IMR-90 (cell line): ENCODE data around the gene RGS5. TPM values are rescaled to one million over a fixed set of nuclear protein-coding genes. Genes with fewer than 3 reads are reported as not detected.

Source experiments
- ATAC-seq: fragments of 200-7000 bp; cut with Tn5 transposase; 2 replicates; pipeline ENCODE4 v1.9.1; 2020; ENCODE audit warnings: low read depth, mild to moderate bottlenecking, moderate library complexity
- BruUV-seq: library from RNA; stranded (reverse); fragments of 400-500 nt; replicated peaks from 2 replicates; lab custom pipeline; 2021; lab: Mats Ljungman, UMichigan
- CTCF ChIA-PET: fragments of 300-600 bp; formaldehyde crosslinking; extraction: SDS; loops from one replicate; lab custom pipeline; 2021; ENCODE audit warnings: antibody characterized with exemption; lab: Yijun Ruan, JAX
- POLR2A ChIA-PET: fragments of 300-600 bp; sonication (Branson Sonifier 250); formaldehyde crosslinking; loops from one replicate; lab custom pipeline; 2022; ENCODE audit warnings: antibody characterized with exemption; ENCODE audit not compliant: unreplicated experiment; lab: Charles Lee
- DNase-seq: peaks from one replicate; pipeline ENCODE4 v3.0.0; 2013
- H2AFZ ChIP-seq: replicated peaks from 2 replicates; pipeline ENCODE3; 2013; ENCODE audit warnings: low read length, mild to moderate bottlenecking; ENCODE audit not compliant: poor library complexity
- H2AK5ac ChIP-seq: 2 replicates; pipeline ENCODE4 v1.6.1; 2013; ENCODE audit warnings: low read depth, low read length, inconsistent platforms
- H2AK9ac ChIP-seq: replicated peaks from 2 replicates; pipeline ENCODE3; 2013; ENCODE audit warnings: mild to moderate bottlenecking, low read depth, low read length, moderate library complexity; ENCODE audit not compliant: poor library complexity
- H2BK120ac ChIP-seq: 2 replicates; pipeline ENCODE4 v1.6.1; 2013; ENCODE audit warnings: low read depth, low read length, inconsistent platforms
- H2BK15ac ChIP-seq: 3 replicates; pipeline ENCODE4 v1.6.1; 2013; ENCODE audit warnings: low read depth, low read length, inconsistent platforms
- H2BK20ac ChIP-seq: 2 replicates; pipeline ENCODE4 v1.6.1; 2013; ENCODE audit warnings: low read depth, mild to moderate bottlenecking, inconsistent platforms, low read length, moderate library complexity
- H2BK5ac ChIP-seq: 2 replicates; pipeline ENCODE4 v1.6.1; 2013; ENCODE audit warnings: mild to moderate bottlenecking, low read depth, low read length, inconsistent platforms; ENCODE audit not compliant: poor library complexity, severe bottlenecking
- H3K14ac ChIP-seq: replicated peaks from 2 replicates; pipeline ENCODE4 v1.6.1; 2013; ENCODE audit warnings: low read depth, low read length, inconsistent platforms
- H3K18ac ChIP-seq: 2 replicates; pipeline ENCODE4 v1.6.1; 2013; ENCODE audit warnings: low read depth, low read length, control low read depth
- H3K23ac ChIP-seq: 2 replicates; pipeline ENCODE4 v1.6.1; 2013; ENCODE audit warnings: low read depth, low read length, inconsistent platforms
- H3K27ac ChIP-seq: 2 replicates; pipeline ENCODE4 v1.5.1; 2013; ENCODE audit warnings: mild to moderate bottlenecking, control low read depth, low read length; ENCODE audit not compliant: insufficient read depth
- H3K27me3 ChIP-seq: 2 replicates; pipeline ENCODE4 v1.6.1; 2013; ENCODE audit warnings: low read length; ENCODE audit not compliant: control insufficient read depth, insufficient read depth
- H3K36me3 ChIP-seq: 2 replicates; pipeline ENCODE4 v1.6.1; 2013; ENCODE audit warnings: low read length, mixed read lengths; ENCODE audit not compliant: control insufficient read depth, insufficient read depth
- H3K4ac ChIP-seq: 2 replicates; pipeline ENCODE4 v1.6.1; 2013; ENCODE audit warnings: low read depth, low read length, inconsistent platforms
- H3K4me1 ChIP-seq: 2 replicates; pipeline ENCODE4 v1.6.1; 2013; ENCODE audit warnings: low read length, mixed read lengths; ENCODE audit not compliant: control insufficient read depth, insufficient read depth
- H3K4me2 ChIP-seq: 2 replicates; pipeline ENCODE4 v1.6.1; 2013; ENCODE audit warnings: low read depth, mild to moderate bottlenecking, control low read depth, low read length, moderate library complexity
- H3K4me3 ChIP-seq: 2 replicates; pipeline ENCODE4 v1.5.1; 2013; ENCODE audit warnings: low read depth, mild to moderate bottlenecking, control low read depth, low read length, moderate library complexity; ENCODE audit not compliant: insufficient read depth
- H3K56ac ChIP-seq: 2 replicates; pipeline ENCODE4 v1.6.1; 2013; ENCODE audit warnings: low read length, inconsistent platforms; ENCODE audit not compliant: insufficient read depth; ENCODE audit errors: extremely low read depth
- H3K79me1 ChIP-seq, 2 experiments: 2 replicates each; pipeline ENCODE4 v1.6.1; 2013; ENCODE audit warnings: low read length in 2 of 2, inconsistent platforms in 1 of 2, low read depth in 1 of 2
- H3K9ac ChIP-seq: 2 replicates; pipeline ENCODE4 v1.6.1; 2013; ENCODE audit warnings: low read depth, low read length, control low read depth
- H3K9me1 ChIP-seq: 2 replicates; pipeline ENCODE4 v1.6.1; 2013; ENCODE audit warnings: low read length, inconsistent platforms; ENCODE audit not compliant: insufficient read depth
- H3K9me3 ChIP-seq: 2 replicates; pipeline ENCODE4 v1.6.1; 2013; ENCODE audit warnings: low read length; ENCODE audit not compliant: control insufficient read depth, insufficient read depth
- H4K20me1 ChIP-seq: 2 replicates; pipeline ENCODE4 v1.6.1; 2013; ENCODE audit warnings: low read length, inconsistent platforms; ENCODE audit not compliant: insufficient read depth
- H4K5ac ChIP-seq: 2 replicates; pipeline ENCODE4 v1.6.1; 2013; ENCODE audit warnings: mild to moderate bottlenecking, low read depth, low read length, control low read depth
- H4K8ac ChIP-seq, 2 experiments: 2 replicates each; pipeline ENCODE4 v1.6.1; 2013; ENCODE audit warnings: low read depth in 2 of 2, low read length in 2 of 2, control low read depth in 1 of 2, inconsistent platforms in 1 of 2
- H4K91ac ChIP-seq: 2 replicates; pipeline ENCODE4 v1.6.1; 2013; ENCODE audit warnings: low read depth, low read length, inconsistent platforms; ENCODE audit not compliant: insufficient read depth
- CTCF ChIP-seq: conservative IDR thresholded peaks from 2 replicates; pipeline ENCODE4 v1.5.1; 2012; ENCODE audit warnings: mild to moderate bottlenecking, low read depth, low read length, improper control_type of control experiment
- RAD21 ChIP-seq: IDR thresholded peaks from 2 replicates; pipeline ENCODE4 v1.6.1; 2012; ENCODE audit warnings: low read length, improper control_type of control experiment
- RFX5 ChIP-seq: IDR thresholded peaks from 2 replicates; pipeline ENCODE4 v1.8.0; 2012; ENCODE audit warnings: low read depth, mild to moderate bottlenecking, low read length, moderate library complexity
- SMC3 ChIP-seq: fragments of 150-350 bp; IDR thresholded peaks from 2 replicates; pipeline ENCODE4 v1.6.1; 2016; ENCODE audit warnings: low read depth, mild to moderate bottlenecking, antibody characterized with exemption, low read length, moderate library complexity
- WGBS, 2 experiments: methylation state at CpG; one replicate each; pipeline versions ENCODE4 v1.1.5 to v1.1.7; 2013; ENCODE audit warnings: missing lambda C conversion rate in 2 of 2; ENCODE audit not compliant: insufficient read length in 1 of 2; ENCODE audit errors: extremely low coverage in 2 of 2; 5-methylcytosine and 5-hydroxymethylcytosine counted together
- dilution Hi-C: fragments of 300-500 bp; cut with HindIII; formaldehyde crosslinking; loops from one replicate; pipeline ENCODE4 v1.14.3; 2018; ENCODE audit warnings: low sequenced_read_pairs; ENCODE audit not compliant: unreplicated experiment
- in situ Hi-C: fragments of 300-500 bp; cut with MboI; formaldehyde crosslinking; loops from 3 replicates; pipeline ENCODE4 v1.14.3; 2019; ENCODE audit warnings: low sequenced_read_pairs, inconsistent platforms, mixed read lengths
- intact Hi-C: fragments of 100-400 bp; cut with micrococcal nuclease; formaldehyde crosslinking; loops from 2 replicates; pipeline ENCODE4 v1.10.0; 2022
- polyA plus RNA-seq, 3 experiments: library from polyadenylated mRNA; depleted of rRNA; stranded (reverse); fragments of >200 nt; gene quantifications; 2 replicates each; pipeline ENCODE4 v1.2.3, GENCODE V29; 2012; ENCODE audit warnings: low replicate concordance in 1 of 3
- total RNA-seq: library from RNA; depleted of rRNA; stranded (reverse); fragments of >200 nt; gene quantifications from 2 replicates; pipeline ENCODE4 v1.2.3, GENCODE V29; 2012

Gene RGS5
- total and polyA plus RNA-seq, 2 of the 4 experiments (the other 2 are of a cell fraction), result 21.4 to 40.0 TPM

GRCh38 chr1:163174524-163175437, 27.9 kb downstream of the RGS5 start:
- DNase-seq (peak; percentile 65), ATAC-seq (peak; percentile 74)
- peak overlapping the region in 1 of 2 experiments; percentile 92; a peak in 2 of 4 replicates for H4K8ac ChIP-seq
- H3K4me2 ChIP-seq, result no peak overlapping the region
- TF ChIP-seq RFX5 (no peak), CTCF (peak; percentile 94), RAD21 (peak; percentile 89), SMC3 (peak; percentile 93)
- H2AFZ ChIP-seq, result peak overlapping the region; percentile 87
- peak overlapping the region; percentile 90 for H2BK20ac ChIP-seq
- no peak overlapping the region for H2BK5ac ChIP-seq
- peak overlapping the region; percentile 50; the same call in 1 of the 2 replicates for H4K91ac ChIP-seq
- H3K18ac ChIP-seq, result no peak overlapping the region
- peak overlapping the region; percentile 25 for H2AK9ac ChIP-seq
- peaks cover 10% of the 10 kb centered on the region for H3K4me1 ChIP-seq
- H2AK5ac ChIP-seq, result peak overlapping the region; percentile 91; the same call in 1 of the 2 replicates
- H2BK15ac ChIP-seq, result peak overlapping the region; percentile 43; the same call in 1 of the 3 replicates
- H3K36me3 ChIP-seq, result no peaks in the 10 kb centered on the region
- no peaks in the 10 kb centered on the region for H4K20me1 ChIP-seq
- H3K9ac ChIP-seq, result no peak overlapping the region
- no peak overlapping the region for H3K56ac ChIP-seq
- no peaks in the 10 kb centered on the region for H3K9me3 ChIP-seq
- no TSS peak for BruUV-seq
- dilution Hi-C loops, result no loop called here
- 20% methylated on average over 1 of the region's 18 CpGs; no CpG with 5 or more reads in 1 of the 2 experiments for WGBS, 2 experiments
- no peak overlapping the region for H3K27ac ChIP-seq
- peak overlapping the region; percentile 55; the same call in 1 of the 2 replicates for H3K23ac ChIP-seq
- H3K4ac ChIP-seq, result peak overlapping the region; percentile 62; the same call in 1 of the 2 replicates
- H2BK120ac ChIP-seq, result peak overlapping the region; percentile 91
- 0 out of 2 replicates have a peak overlapping the region, but pooled peaks have one; percentile 11 for H4K5ac ChIP-seq
- POLR2A ChIA-PET, result no interaction called here
- CTCF ChIA-PET, result interaction anchor here (0.6 to 3.7 kb wide), 17 partner anchors 12 to 330 kb away, joined by 3 to 45 read pairs (median 4); partner anchors contain the start of genes RGS4 and RGS5
- peak overlapping the region; percentile 85; the same call in 1 of the 2 replicates for H3K14ac ChIP-seq
- H3K4me3 ChIP-seq, result no peak overlapping the region
- intact Hi-C loops, result loop anchor here (1.0 to 10.0 kb wide), 5 partner anchors 102 to 560 kb away; no protein-coding TSS in a partner anchor
- H3K9me1 ChIP-seq, result peaks cover 4% of the 10 kb centered on the region; the same call in 1 of the 2 replicates
- H3K27me3 ChIP-seq, result no peaks in the 10 kb centered on the region
- in situ Hi-C loops, result loop anchor here (5.0 kb wide), 2 partner anchors 102 to 317 kb away; no protein-coding TSS in a partner anchor
- peaks cover 0 to 3% of the 10 kb centered on the region in 2 experiments; a peak in 1 of 4 replicates for H3K79me1 ChIP-seq
